ENCODE data around the gene DMTF1. TPM values are rescaled to one million over a fixed set of nuclear protein-coding genes. Genes with fewer than 3 reads are reported as not detected.
"Not testable (repeated sequence)": the region's sequence is repeated elsewhere in the genome, so short reads cannot be mapped to it uniquely, and the experiment has no call there.

Gene DMTF1
- total RNA-seq, 1 donor from 2014 or later: 149 TPM

- peaks cover 3% of the 10 kb centered on the region for H3K36me3 Mint-ChIP-seq
- H3K9me3 Mint-ChIP-seq: peaks cover 17% of the 10 kb centered on the region
- TF ChIP-seq CTCF (IDR thresholded peaks at IDR 0.05; ENCODE audit: unreplicated experiment): no peak
- no peaks in the 10 kb centered on the region for H3K27me3 Mint-ChIP-seq (ENCODE audit: low read depth)
- no peak overlapping the region for H3K27ac Mint-ChIP-seq
- H3K4me1 Mint-ChIP-seq: peaks cover 14% of the 10 kb centered on the region
- no peak overlapping the region for H3K4me3 Mint-ChIP-seq
- DNase-seq (ENCODE audit: low spot score in 2 of 2, unreplicated experiment in 2 of 2): no peak
These were observed 40.4 kb upstream of the DMTF1 start for GRCh38 chr7:87111877-87112276.

- Mint-ChIP-seq H3K27me3 (ENCODE audit: low read depth) (no peaks in the 10 kb centered on the region), H3K4me3 (no peak overlapping the region), H3K4me1 (peaks cover 3% of the 10 kb centered on the region), H3K36me3 (peaks cover 3% of the 10 kb centered on the region), H3K9me3 (peaks cover 17% of the 10 kb centered on the region), H3K27ac (no peak overlapping the region)
- no peak for TF ChIP-seq CTCF (IDR thresholded peaks at IDR 0.05; ENCODE audit: unreplicated experiment)
- DNase-seq (ENCODE audit: low spot score in 2 of 2, unreplicated experiment in 2 of 2): no peak
These were observed 39.2 kb upstream of the DMTF1 start for GRCh38 chr7:87113077-87113476.

GRCh38 chr7:87113904-87114303 lies 38.3 kb upstream of the DMTF1 start:
- not testable (repeated sequence) for H3K4me1 Mint-ChIP-seq; H3K4me3 Mint-ChIP-seq; DNase-seq (ENCODE audit: low spot score in 2 of 2, unreplicated experiment in 2 of 2); H3K36me3 Mint-ChIP-seq; H3K27ac Mint-ChIP-seq; H3K27me3 Mint-ChIP-seq (ENCODE audit: low read depth)
- H3K9me3 Mint-ChIP-seq: peaks cover 17% of the 10 kb centered on the region

GRCh38 chr7:87115772-87116171 lies 36.5 kb upstream of the DMTF1 start:
- H3K4me1 Mint-ChIP-seq; H3K27ac Mint-ChIP-seq; H3K27me3 Mint-ChIP-seq (ENCODE audit: low read depth); H3K36me3 Mint-ChIP-seq; H3K4me3 Mint-ChIP-seq; DNase-seq (ENCODE audit: low spot score in 2 of 2, unreplicated experiment in 2 of 2): not testable (repeated sequence)
- peaks cover 17% of the 10 kb centered on the region for H3K9me3 Mint-ChIP-seq

GRCh38 chr7:87116315-87116714 lies 35.9 kb upstream of the DMTF1 start:
- no peak overlapping the region for H3K27ac Mint-ChIP-seq
- peaks cover 3% of the 10 kb centered on the region for H3K36me3 Mint-ChIP-seq
- DNase-seq (ENCODE audit: low spot score in 2 of 2, unreplicated experiment in 2 of 2): no peak
- H3K4me1 Mint-ChIP-seq: no peaks in the 10 kb centered on the region
- TF ChIP-seq CTCF (IDR thresholded peaks at IDR 0.05; ENCODE audit: unreplicated experiment): no peak
- H3K27me3 Mint-ChIP-seq (ENCODE audit: low read depth): no peaks in the 10 kb centered on the region
- no peak overlapping the region for H3K4me3 Mint-ChIP-seq
- peaks cover 17% of the 10 kb centered on the region for H3K9me3 Mint-ChIP-seq

- no peak for TF ChIP-seq CTCF (IDR thresholded peaks at IDR 0.05; ENCODE audit: unreplicated experiment)
- Mint-ChIP-seq H3K9me3 (peaks cover under 1% of the 10 kb centered on the region), H3K27me3 (ENCODE audit: low read depth) (no peaks in the 10 kb centered on the region), H3K36me3 (no peaks in the 10 kb centered on the region), H3K4me1 (no peaks in the 10 kb centered on the region), H3K27ac (no peak overlapping the region), H3K4me3 (no peak overlapping the region)
- no peak for DNase-seq (ENCODE audit: low spot score in 2 of 2, unreplicated experiment in 2 of 2)
These were observed 32.7 kb upstream of the DMTF1 start for GRCh38 chr7:87119581-87119980.

- no peaks in the 10 kb centered on the region for H3K27me3 Mint-ChIP-seq (ENCODE audit: low read depth)
- peaks cover 2% of the 10 kb centered on the region for H3K4me1 Mint-ChIP-seq
- no peak for DNase-seq (ENCODE audit: low spot score in 2 of 2, unreplicated experiment in 2 of 2)
- no peaks in the 10 kb centered on the region for H3K9me3 Mint-ChIP-seq
- no peak for TF ChIP-seq CTCF (IDR thresholded peaks at IDR 0.05; ENCODE audit: unreplicated experiment)
- no peak overlapping the region for H3K27ac Mint-ChIP-seq
- no peak overlapping the region for H3K4me3 Mint-ChIP-seq
- H3K36me3 Mint-ChIP-seq: no peaks in the 10 kb centered on the region
These were observed 29.1 kb upstream of the DMTF1 start for GRCh38 chr7:87123105-87123504.
